HepG2 (cell line): ENCODE data around the gene ZMYM4. TPM values are rescaled to one million over a fixed set of nuclear protein-coding genes. Genes with fewer than 3 reads are reported as not detected.

Experiments used
- ATAC-seq: fragments of 200-7000 bp; cut with Tn5 transposase; 3 replicates; pipeline ENCODE4 v1.9.1; 2020; ENCODE audit warnings: mild to moderate bottlenecking, moderate library complexity
- BruUV-seq: library from RNA; stranded (reverse); fragments of 400-500 nt; replicated peaks from 2 replicates; lab custom pipeline; 2021; lab: Mats Ljungman, UMichigan
- CTCF ChIA-PET: fragments of 300-600 bp; formaldehyde crosslinking; extraction: SDS; loops from one replicate; lab custom pipeline; 2021; ENCODE audit warnings: low total read pairs, inconsistent platforms, low intra/inter-chr PET ratio; lab: Yijun Ruan, JAX
- POLR2A ChIA-PET: fragments of 350-600 bp; sonication (Branson Sonifier 250); formaldehyde crosslinking; loops from one replicate; lab custom pipeline; 2020; ENCODE audit warnings: antibody characterized with exemption, inconsistent platforms; lab: Yijun Ruan, JAX
- DNase-seq: peaks from one replicate; pipeline ENCODE4 v3.0.0-alpha.2; 2015; ENCODE audit warnings: low spot score
- FAIRE-seq: peaks from 3 replicates; lab custom pipeline; 2011; peaks lifted over from hg19 to GRCh38; lab: Jason Lieb, UNC
- H2AFZ ChIP-seq: one replicate; pipeline ENCODE4 v1.6.1; 2011; ENCODE audit warnings: low read length, inconsistent platforms
- H3K27ac ChIP-seq: fragments of 300-600 bp; 3 replicates; pipeline ENCODE4 v1.8.0; 2011; ENCODE audit warnings: mixed run types, mild to moderate bottlenecking, mixed read lengths, low read length, inconsistent platforms; ENCODE audit not compliant: insufficient read depth; ENCODE audit errors: extremely low read length
- H3K27me3 ChIP-seq, 2 experiments: fragments of 200-600 bp in 1 of 2; 2 replicates in 1 of 2; 3 replicates in 1 of 2; pipeline versions ENCODE4 v1.6.0 to v1.8.0; 2011; ENCODE audit warnings: low read length in 2 of 2, mild to moderate bottlenecking in 2 of 2, moderate library complexity in 2 of 2, inconsistent platforms in 1 of 2; ENCODE audit not compliant: insufficient read depth in 2 of 2, control insufficient read depth in 1 of 2
- H3K36me3 ChIP-seq, 2 experiments: fragments of 200-600 bp in 1 of 2; replicated peaks in 1 of 2; 2 replicates in 1 of 2; 3 replicates in 1 of 2; pipeline versions ENCODE4 v1.5.1 to v1.8.0; 2011; ENCODE audit warnings: low read length in 2 of 2, inconsistent platforms in 1 of 2; ENCODE audit not compliant: insufficient read depth in 2 of 2, control insufficient read depth in 1 of 2
- H3K4me1 ChIP-seq: 2 replicates; pipeline ENCODE4 v1.5.1; 2012; ENCODE audit warnings: low read length, inconsistent platforms; ENCODE audit not compliant: insufficient read depth
- H3K4me2 ChIP-seq: 2 replicates; pipeline ENCODE4 v1.6.0; 2011; ENCODE audit warnings: low read depth, low read length, inconsistent platforms
- H3K4me3 ChIP-seq, 3 experiments: fragments of 200-600 bp in 1 of 3; sonication (generic), shearing (Covaris generic) in 1 of 3; replicated peaks in 1 of 3; 2 replicates each; pipeline ENCODE4 v1.5.1; 2011 to 2016; ENCODE audit warnings: low read length in 3 of 3, inconsistent platforms in 2 of 3, low read depth in 2 of 3, mild to moderate bottlenecking in 2 of 3, control low read depth in 1 of 3, mixed read lengths in 1 of 3; ENCODE audit not compliant: insufficient read depth in 1 of 3
- H3K79me2 ChIP-seq: one replicate; pipeline ENCODE4 v1.6.1; 2011; ENCODE audit warnings: low read length, inconsistent platforms; ENCODE audit not compliant: insufficient read depth
- H3K9ac ChIP-seq: 2 replicates; pipeline ENCODE4 v1.6.0; 2011; ENCODE audit warnings: mild to moderate bottlenecking, low read depth, low read length, inconsistent platforms; ENCODE audit not compliant: insufficient read depth
- H3K9me3 ChIP-seq: 2 replicates; pipeline ENCODE4 v1.5.1; 2012; ENCODE audit warnings: mild to moderate bottlenecking, low read length
- H4K20me1 ChIP-seq: 2 replicates; pipeline ENCODE4 v1.6.0; 2011; ENCODE audit warnings: inconsistent platforms, mild to moderate bottlenecking, low read length, moderate library complexity; ENCODE audit not compliant: insufficient read depth
- AFF4 ChIP-seq: sonication (generic); formaldehyde crosslinking; IDR thresholded peaks from 2 replicates; pipeline ENCODE4 v1.4.0; 2020; ENCODE audit warnings: missing genetic modification reagents
- ARID3A ChIP-seq: IDR thresholded peaks from 2 replicates; pipeline ENCODE4 v1.6.1; 2012; ENCODE audit warnings: low read depth, low read length, improper control_type of control experiment
- BCLAF1 ChIP-seq: fragments of 450-650 bp; IDR thresholded peaks from 2 replicates; pipeline ENCODE4 v1.6.1; 2017; ENCODE audit warnings: mild to moderate bottlenecking
- CCDC6 ChIP-seq: sonication (generic); formaldehyde crosslinking; IDR thresholded peaks from 2 replicates; pipeline ENCODE4 v1.8.1; 2022; ENCODE audit warnings: mild to moderate bottlenecking, missing genetic modification reagents, moderate library complexity
- CEBPB ChIP-seq: IDR thresholded peaks from 2 replicates; pipeline ENCODE4 v1.6.1; 2011; ENCODE audit warnings: low read depth, low read length, improper control_type of control experiment, borderline replicate concordance
- DZIP1 ChIP-seq: sonication (generic); formaldehyde crosslinking; IDR thresholded peaks from 2 replicates; pipeline ENCODE4 v1.5.0; 2020; ENCODE audit warnings: mild to moderate bottlenecking, missing genetic modification reagents
- ZBTB8A ChIP-seq: sonication (generic); formaldehyde crosslinking; IDR thresholded peaks from 2 replicates; pipeline ENCODE4 v1.4.0; 2020; ENCODE audit warnings: mild to moderate bottlenecking, low read depth, missing genetic modification reagents, borderline replicate concordance
- ZNF44 ChIP-seq: sonication (generic); formaldehyde crosslinking; IDR thresholded peaks from 2 replicates; pipeline ENCODE4 v1.5.1; 2020; ENCODE audit warnings: mild to moderate bottlenecking, missing genetic modification reagents
- ZNF484 ChIP-seq: sonication (generic); formaldehyde crosslinking; IDR thresholded peaks from 2 replicates; pipeline ENCODE4 v1.5.1; 2020; ENCODE audit warnings: mild to moderate bottlenecking, low read depth, missing genetic modification reagents, borderline replicate concordance
- ZNF557 ChIP-seq: sonication (generic); formaldehyde crosslinking; IDR thresholded peaks from 2 replicates; pipeline ENCODE4 v1.4.0; 2020; ENCODE audit warnings: missing genetic modification reagents
- ZNF720 ChIP-seq: sonication (generic); formaldehyde crosslinking; IDR thresholded peaks from 2 replicates; pipeline ENCODE4 v1.4.0; 2020; ENCODE audit warnings: missing genetic modification reagents
- WGBS: methylation state at CpG from one replicate; pipeline ENCODE4 v1.1.6; 2017; ENCODE audit warnings: low lambda C conversion rate; 5-methylcytosine and 5-hydroxymethylcytosine counted together
- in situ Hi-C: cut with HindIII; loops from 2 replicates; pipeline ENCODE4 v1.10.0; 2017; ENCODE audit warnings: low pct_unique_long_range_greater_than_20kb; ENCODE audit not compliant: extremely low pct_ligation_motif_present
- intact Hi-C: fragments of 100-400 bp; cut with micrococcal nuclease; formaldehyde crosslinking; loops from one replicate; pipeline ENCODE4 v1.10.0; 2022; ENCODE audit not compliant: unreplicated experiment
- polyA plus RNA-seq, 8 experiments: library from polyadenylated mRNA; depleted of rRNA in 3 of 8; stranded (reverse) in 7 of 8; unstranded in 1 of 8; fragments of >200 nt; fragmentation: Illumina TruSeq in 4 of 8; extraction: Trizol in 4 of 8; gene quantifications; 2 replicates each; pipeline versions ENCODE4 v1.2.1 to v1.2.3, GENCODE V29; 2011 to 2016; ENCODE audit warnings: low read depth in 4 of 8, missing spikeins in 1 of 8, mixed read lengths in 1 of 8; ENCODE audit not compliant: insufficient read depth in 1 of 8
- total RNA-seq, 5 experiments: library from RNA; depleted of rRNA; stranded (reverse); fragments of >200 nt; fragmentation: Illumina TruSeq; extraction: Trizol; gene quantifications; 2 replicates each; pipeline ENCODE4 v1.2.3, GENCODE V29; 2016; ENCODE audit warnings: low read depth in 1 of 5

The ZMYM4 gene
- total and polyA plus RNA-seq, 2 of the 13 experiments (the other 11 are each of a cell fraction or from before 2014, with no cell fraction given), result 13.9 to 37.6 TPM

- H3K4me3 ChIP-seq, result no peak overlapping the region
- no peaks in the 10 kb centered on the region for H4K20me1 ChIP-seq
- H3K9me3 ChIP-seq, result no peaks in the 10 kb centered on the region
- H3K27me3 ChIP-seq, result no peaks in the 10 kb centered on the region
- DNase-seq, result peak; percentile 23
- H3K79me2 ChIP-seq, result no peaks in the 10 kb centered on the region
- POLR2A ChIA-PET, result interaction anchor here (3.6 kb wide), 1 partner anchor 102 kb away, joined by 17 read pairs; the partner anchor contains the start of gene KIAA0319L
- CTCF ChIA-PET, result no interaction called here
- H3K27ac ChIP-seq, result no peak overlapping the region
- intact Hi-C loops (no loop called here), in situ Hi-C loops (loop anchor here (5.0 kb wide), 1 partner anchor 108 kb away; no protein-coding TSS in a partner anchor)
- FAIRE-seq, result no peak
- WGBS, result 89% methylated on average over 1 of the region's 1 CpG
- no peak; the same call in 2 of the 3 replicates for ATAC-seq
- H3K4me1 ChIP-seq, result peaks cover 18% of the 10 kb centered on the region
- no TSS peak for BruUV-seq
- peaks cover 21 to 45% of the 10 kb centered on the region in 2 experiments for H3K36me3 ChIP-seq
- no peak overlapping the region for H3K9ac ChIP-seq
- no peak overlapping the region for H2AFZ ChIP-seq
- no peak overlapping the region for H3K4me2 ChIP-seq
- TF ChIP-seq ZBTB8A (CRISPR knock-in tag), result no peak
- no peak for TF ChIP-seq ZNF484 (CRISPR knock-in tag)
- no peak for TF ChIP-seq ZNF44 (CRISPR knock-in tag)
- no peak for TF ChIP-seq ZNF720 (CRISPR knock-in tag)
- no peak for TF ChIP-seq ARID3A
- no peak for TF ChIP-seq CCDC6
- no peak for TF ChIP-seq ZNF557 (CRISPR knock-in tag)
- no peak for TF ChIP-seq BCLAF1
- TF ChIP-seq CEBPB, result peak; percentile 56; the same call in 1 of the 2 replicates
- TF ChIP-seq AFF4, result no peak
- no peak for TF ChIP-seq DZIP1
These were observed 186.1 kb downstream of the ZMYM4 start for GRCh38 chr1:35454616-35455015.
